Activated T-helper 1 cell treated with anti-CD3 and anti-CD28 coated beads, Interleukin-12 subunit alpha, Interleukin-12 subunit beta, Interleukin-2, Interleukin-4 antibody, amounts not matched to agents 30 ng/mL and 10 ng/mL and 1 ng/mL, durations not matched to agents 14 hours and 24 hours and 36 hours (primary cell): Measurements from ENCODE around the gene ZNF397. TPM values are rescaled to one million over a fixed set of nuclear protein-coding genes. Genes with fewer than 3 reads are reported as not detected.
A peak's percentile ranks its signal among the peaks of the same experiment; 100 is the strongest.

Source experiments
- DNase-seq: peaks from one replicate; pipeline ENCODE4 v3.0.0; 2021; ENCODE audit warnings: low spot score
- H3K27ac Mint-ChIP-seq: one replicate; pipeline ENCODE4 v1.8.0; 2021; ENCODE audit warnings: mild to moderate bottlenecking, mixed read lengths
- H3K27me3 Mint-ChIP-seq: one replicate; pipeline ENCODE4 v1.8.0; 2022; ENCODE audit warnings: mild to moderate bottlenecking, moderate library complexity, mixed read lengths; ENCODE audit not compliant: insufficient read depth
- H3K36me3 Mint-ChIP-seq: one replicate; pipeline ENCODE4 v1.8.0; 2021; ENCODE audit warnings: low read depth, mixed read lengths
- H3K4me1 Mint-ChIP-seq: one replicate; pipeline ENCODE4 v1.8.0; 2021; ENCODE audit warnings: low read depth, mixed read lengths
- H3K4me3 Mint-ChIP-seq: one replicate; pipeline ENCODE4 v1.8.0; 2021; ENCODE audit warnings: mild to moderate bottlenecking, moderate library complexity, mixed read lengths
- H3K9me3 Mint-ChIP-seq: one replicate; pipeline ENCODE4 v1.8.0; 2021; ENCODE audit warnings: mixed read lengths
- intact Hi-C: fragments of 100-400 bp; cut with micrococcal nuclease; formaldehyde crosslinking; loops from one replicate; pipeline ENCODE4 v1.15.1; 2024
- total RNA-seq: library from RNA; stranded (reverse); gene quantifications from 2 replicates; pipeline ENCODE4 v1.2.3, GENCODE V29; 2022

The ZNF397 gene
- total RNA-seq, 1 donor from 2014 or later: 18.8 TPM

- no peak overlapping the region for H3K27ac Mint-ChIP-seq
- intact Hi-C loops: no loop called here
- H3K4me3 Mint-ChIP-seq: no peak overlapping the region
- H3K4me1 Mint-ChIP-seq: no peaks in the 10 kb centered on the region
- no peak for DNase-seq
- no peaks in the 10 kb centered on the region for H3K27me3 Mint-ChIP-seq
- peaks cover 70% of the 10 kb centered on the region for H3K9me3 Mint-ChIP-seq
- peaks cover 72% of the 10 kb centered on the region for H3K36me3 Mint-ChIP-seq
These were observed 11.6 kb downstream of the ZNF397 start for GRCh38 chr18:35252466-35252865.

DNA sequence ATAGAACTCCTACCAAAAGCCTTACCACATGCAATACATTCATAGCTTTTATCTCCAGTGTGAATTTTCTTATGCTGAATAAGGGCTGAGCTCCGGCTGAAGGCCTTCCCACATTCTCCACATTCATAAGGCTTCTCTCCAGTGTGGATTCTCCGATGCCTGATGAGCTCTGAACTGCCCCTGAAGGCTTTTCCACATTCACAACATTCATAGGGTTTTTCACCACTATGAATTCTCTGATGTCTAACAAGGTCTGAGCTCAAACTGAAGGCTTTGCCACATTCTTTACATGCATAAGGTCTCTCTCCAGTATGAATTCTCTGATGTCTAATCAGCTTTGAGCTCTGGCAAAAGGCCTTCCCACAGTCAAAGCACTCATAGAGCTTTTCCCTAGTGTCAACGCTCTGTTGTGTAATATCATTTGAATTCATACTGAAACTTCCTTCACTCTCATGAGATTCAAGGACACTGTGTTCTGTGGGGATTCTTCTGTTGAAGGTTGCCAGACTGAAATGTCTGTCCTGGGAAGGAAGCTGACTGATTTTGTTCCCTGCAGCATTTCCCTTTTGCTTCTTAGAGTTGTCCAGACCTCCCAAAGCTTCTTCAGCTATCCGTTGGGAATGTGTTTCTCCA, 12.9 kb downstream of the ZNF397 start:
- Mint-ChIP-seq H3K4me3 (no peak overlapping the region), H3K36me3 (peaks cover 68% of the 10 kb centered on the region), H3K9me3 (peaks cover 67% of the 10 kb centered on the region), H3K27ac (no peak overlapping the region), H3K27me3 (no peaks in the 10 kb centered on the region), H3K4me1 (no peaks in the 10 kb centered on the region)
- no peak for DNase-seq
- intact Hi-C loops: no loop called here

GRCh38 chr18:35256947-35257346, 16.1 kb downstream of the ZNF397 start:
- Mint-ChIP-seq H3K4me3 (no peak overlapping the region), H3K27me3 (no peaks in the 10 kb centered on the region), H3K27ac (no peak overlapping the region), H3K4me1 (no peaks in the 10 kb centered on the region), H3K36me3 (peaks cover 50% of the 10 kb centered on the region), H3K9me3 (peaks cover 50% of the 10 kb centered on the region)
- DNase-seq: no peak
- intact Hi-C loops: no loop called here

DNA sequence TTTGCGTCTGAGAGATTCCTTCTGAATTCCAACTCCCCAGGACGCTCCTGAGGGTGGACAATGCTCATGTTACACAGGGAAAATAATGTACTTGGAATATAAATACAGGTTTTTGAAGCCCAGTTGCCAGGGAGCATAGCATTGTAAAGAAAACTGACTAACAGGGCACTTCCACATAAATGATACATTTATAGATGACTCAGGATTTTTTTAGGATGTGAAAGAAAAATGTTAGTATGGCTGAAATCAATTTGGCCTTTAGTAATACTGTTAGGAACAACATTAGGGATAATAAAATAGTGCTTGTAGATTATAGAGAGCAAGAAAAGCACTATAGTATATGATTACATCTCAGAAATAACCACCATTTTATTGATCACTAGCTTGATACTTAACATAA, 23.6 kb downstream of the ZNF397 start:
- peaks cover 10% of the 10 kb centered on the region for H3K4me1 Mint-ChIP-seq
- DNase-seq: no peak
- no peak overlapping the region for H3K4me3 Mint-ChIP-seq
- no peak overlapping the region for H3K27ac Mint-ChIP-seq
- H3K36me3 Mint-ChIP-seq: peaks cover 36% of the 10 kb centered on the region
- H3K9me3 Mint-ChIP-seq: peaks cover 34% of the 10 kb centered on the region
- intact Hi-C loops: no loop called here
- H3K27me3 Mint-ChIP-seq: peaks cover 2% of the 10 kb centered on the region

- Mint-ChIP-seq H3K27ac (peak overlapping the region; percentile 78), H3K36me3 (peaks cover 29% of the 10 kb centered on the region), H3K9me3 (peaks cover 30% of the 10 kb centered on the region), H3K27me3 (peaks cover 2% of the 10 kb centered on the region), H3K4me3 (peak overlapping the region; percentile 83), H3K4me1 (peaks cover 10% of the 10 kb centered on the region)
- DNase-seq: peak; percentile 16
- intact Hi-C loops: loop anchor here (1.0 kb wide), 1 partner anchor 23 kb away; the partner anchor contains the start of gene ZSCAN30
These were observed 26.4 kb downstream of the ZNF397 start for GRCh38 chr18:35267161-35267651.

DNA sequence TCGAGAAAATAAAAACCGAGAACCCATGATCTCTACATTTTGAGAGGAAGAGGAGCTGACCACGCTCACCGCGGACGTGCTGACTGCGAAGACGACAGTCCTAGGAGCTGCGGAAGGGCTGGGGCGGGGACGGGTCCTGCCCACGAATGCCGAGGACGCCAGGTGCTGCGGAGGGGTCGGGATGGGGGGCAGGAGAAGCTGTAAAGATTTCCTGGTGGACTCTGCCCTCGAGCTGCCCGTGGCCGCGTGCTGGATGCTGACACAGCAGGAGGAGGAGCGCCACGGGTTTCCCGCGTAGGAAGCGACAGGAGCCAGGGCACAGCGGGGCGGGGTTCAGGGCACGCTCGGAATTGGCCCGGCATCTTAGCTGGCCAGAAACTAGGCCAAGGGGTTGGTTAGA, 27.0 kb downstream of the ZNF397 start:
- Mint-ChIP-seq H3K4me3 (peak overlapping the region; percentile 13), H3K9me3 (peaks cover 34% of the 10 kb centered on the region), H3K36me3 (peaks cover 29% of the 10 kb centered on the region), H3K27ac (peak overlapping the region; percentile 3), H3K27me3 (peaks cover 2% of the 10 kb centered on the region), H3K4me1 (peaks cover 10% of the 10 kb centered on the region)
- DNase-seq: no peak
- intact Hi-C loops: loop anchor here (1.0 to 2.0 kb wide), 2 partner anchors 22 to 27 kb away; partner anchors contain the start of genes ZNF397 and ZSCAN30

DNA sequence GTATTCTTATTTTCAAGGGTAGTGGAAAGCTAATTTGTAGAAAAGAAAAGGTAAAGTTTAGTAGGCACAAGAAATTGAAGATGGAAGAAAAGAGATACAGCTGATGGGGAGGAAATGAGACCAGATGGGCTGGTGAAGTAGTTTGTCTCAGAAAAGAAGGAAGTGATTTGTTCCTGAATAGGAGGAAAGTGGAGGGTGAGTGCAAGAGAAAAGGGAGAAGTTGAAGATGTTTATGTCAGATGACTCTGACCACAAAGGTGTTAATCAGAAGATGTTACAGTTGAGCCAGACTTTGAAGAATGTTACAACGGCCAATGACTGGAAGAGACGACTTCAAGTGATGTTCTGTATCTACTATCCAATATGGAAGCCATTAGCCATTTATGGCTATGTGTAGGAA, 28.0 kb downstream of the ZNF397 start:
- Mint-ChIP-seq H3K36me3 (peaks cover 28% of the 10 kb centered on the region), H3K27ac (no peak overlapping the region), H3K4me3 (peak overlapping the region; percentile 0), H3K27me3 (peaks cover 2% of the 10 kb centered on the region), H3K4me1 (peaks cover 10% of the 10 kb centered on the region), H3K9me3 (peaks cover 42% of the 10 kb centered on the region)
- DNase-seq: no peak
- intact Hi-C loops: loop anchor here (2.0 kb wide), 1 partner anchor 28 kb away; the partner anchor contains the start of gene ZNF397

DNA sequence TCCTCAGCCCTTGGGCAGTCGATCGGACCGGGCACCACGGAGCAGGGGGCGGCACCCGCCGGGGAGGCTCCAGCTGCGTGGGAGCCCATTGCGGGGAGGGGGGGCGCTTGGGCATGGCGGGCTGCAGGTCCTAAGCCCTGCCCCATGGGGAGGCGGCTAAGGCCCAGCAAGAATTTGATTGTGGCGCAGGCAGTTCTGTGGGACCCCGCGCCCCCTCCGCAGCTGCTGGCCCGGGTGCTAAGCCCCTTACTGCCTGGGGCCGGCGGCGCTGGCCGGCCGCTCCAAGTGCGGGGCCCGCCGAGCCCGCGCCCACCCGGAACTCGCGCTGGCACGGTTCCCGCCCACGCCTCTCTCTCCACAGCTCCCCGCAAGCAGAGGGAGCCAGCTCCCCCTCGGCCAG, 30.8 kb downstream of the ZNF397 start:
- H3K9me3 Mint-ChIP-seq: peaks cover 47% of the 10 kb centered on the region
- no peak overlapping the region for H3K27ac Mint-ChIP-seq
- H3K27me3 Mint-ChIP-seq: peaks cover 2% of the 10 kb centered on the region

GRCh38 chr18:35276267-35276666, 35.4 kb downstream of the ZNF397 start:
- Mint-ChIP-seq H3K4me3 (no peak overlapping the region), H3K27me3 (no peaks in the 10 kb centered on the region), H3K36me3 (peaks cover 26% of the 10 kb centered on the region), H3K27ac (no peak overlapping the region), H3K4me1 (peaks cover 13% of the 10 kb centered on the region), H3K9me3 (peaks cover 48% of the 10 kb centered on the region)
- DNase-seq: no peak
- intact Hi-C loops: no loop called here

More for the DNA sequence above, 30.8 kb downstream of the ZNF397 start:
- intact Hi-C loops: no loop called here
- DNase-seq: no peak
- H3K36me3 Mint-ChIP-seq: peaks cover 26% of the 10 kb centered on the region
- H3K4me3 Mint-ChIP-seq: no peak overlapping the region
- H3K4me1 Mint-ChIP-seq: peaks cover 10% of the 10 kb centered on the region

DNA sequence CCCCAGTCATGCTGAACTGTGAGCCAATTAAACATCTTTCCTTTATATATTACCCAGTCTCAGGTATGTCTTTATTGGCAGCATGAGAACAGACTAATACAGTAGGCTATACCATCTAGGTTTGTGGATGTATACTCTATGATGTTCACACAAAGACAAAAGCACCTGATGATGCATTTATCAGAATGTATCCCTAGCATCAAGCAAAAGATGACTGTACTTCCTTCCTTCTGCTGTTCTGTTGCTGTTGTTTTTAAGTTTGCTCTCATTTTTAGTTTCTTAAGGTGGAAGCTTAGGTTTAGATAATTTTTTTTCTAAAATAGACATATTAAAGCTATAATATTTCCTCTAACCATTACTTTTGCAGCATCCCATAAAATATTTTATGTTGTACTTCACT, 36.8 kb downstream of the ZNF397 start:
- Mint-ChIP-seq H3K27ac (no peak overlapping the region), H3K9me3 (peaks cover 57% of the 10 kb centered on the region), H3K27me3 (no peaks in the 10 kb centered on the region), H3K36me3 (peaks cover 37% of the 10 kb centered on the region), H3K4me3 (no peak overlapping the region), H3K4me1 (peaks cover 17% of the 10 kb centered on the region)
- no peak for DNase-seq
- intact Hi-C loops: no loop called here

- DNase-seq: no peak
- intact Hi-C loops: no loop called here
- peaks cover 40% of the 10 kb centered on the region for H3K36me3 Mint-ChIP-seq
- no peak overlapping the region for H3K4me3 Mint-ChIP-seq
- H3K4me1 Mint-ChIP-seq: peaks cover 20% of the 10 kb centered on the region
- no peak overlapping the region for H3K27ac Mint-ChIP-seq
- peaks cover 56% of the 10 kb centered on the region for H3K9me3 Mint-ChIP-seq
- no peaks in the 10 kb centered on the region for H3K27me3 Mint-ChIP-seq
These were observed 37.3 kb downstream of the ZNF397 start for GRCh38 chr18:35278085-35278484.

GRCh38 chr18:35278969-35279368, 38.1 kb downstream of the ZNF397 start:
- intact Hi-C loops: no loop called here
- no peak for DNase-seq
- peaks cover 42% of the 10 kb centered on the region for H3K36me3 Mint-ChIP-seq
- peaks cover 51% of the 10 kb centered on the region for H3K9me3 Mint-ChIP-seq
- no peak overlapping the region for H3K27ac Mint-ChIP-seq
- H3K4me3 Mint-ChIP-seq: no peak overlapping the region
- H3K27me3 Mint-ChIP-seq: no peaks in the 10 kb centered on the region
- H3K4me1 Mint-ChIP-seq: peaks cover 20% of the 10 kb centered on the region

GRCh38 chr18:35282353-35282752, 41.5 kb downstream of the ZNF397 start:
- Mint-ChIP-seq H3K36me3 (peaks cover 47% of the 10 kb centered on the region), H3K9me3 (peaks cover 54% of the 10 kb centered on the region), H3K27me3 (no peaks in the 10 kb centered on the region), H3K4me3 (no peak overlapping the region), H3K27ac (no peak overlapping the region), H3K4me1 (peaks cover 21% of the 10 kb centered on the region)
- DNase-seq: no peak
- intact Hi-C loops: no loop called here
